DND-41 (cell line): Measurements from ENCODE around the gene TUBB3.

Experiments used
- ATAC-seq: fragments of 200-7000 bp; cut with Tn5 transposase; 3 replicates; pipeline ENCODE4 v1.9.1; 2021; ENCODE audit warnings: low read depth; ENCODE audit not compliant: insufficient read depth
- DNase-seq: peaks from one replicate; pipeline ENCODE4 v3.0.0-alpha.2; 2020
- H2AFZ ChIP-seq: 2 replicates; pipeline ENCODE4 v1.6.0; 2012; ENCODE audit warnings: low read depth, low read length
- H3K27ac ChIP-seq: 2 replicates; pipeline ENCODE4 v1.5.1; 2012; ENCODE audit warnings: low read length, inconsistent platforms
- H3K27me3 ChIP-seq: fragments of 200-600 bp; sonication (generic); 2 replicates; pipeline ENCODE4 v1.6.0; 2012; ENCODE audit warnings: low read length, mild to moderate bottlenecking, inconsistent platforms; ENCODE audit not compliant: insufficient read depth, poor library complexity
- H3K36me3 ChIP-seq: 2 replicates; pipeline ENCODE4 v1.5.1; 2012; ENCODE audit warnings: low read length, inconsistent platforms; ENCODE audit not compliant: insufficient read depth
- H3K4me1 ChIP-seq: 2 replicates; pipeline ENCODE4 v1.5.1; 2012; ENCODE audit warnings: mild to moderate bottlenecking, low read length; ENCODE audit not compliant: insufficient read depth
- H3K4me2 ChIP-seq: 2 replicates; pipeline ENCODE4 v1.6.0; 2012; ENCODE audit warnings: mild to moderate bottlenecking, moderate library complexity, low read length, inconsistent platforms; ENCODE audit not compliant: insufficient read depth
- H3K4me3 ChIP-seq, 2 experiments: fragments of 200-600 bp in 1 of 2; shearing (Covaris generic) in 1 of 2; 2 replicates each; pipeline ENCODE4 v1.5.1; 2012 to 2016; ENCODE audit warnings: inconsistent platforms in 2 of 2, low read length in 2 of 2, mild to moderate bottlenecking in 2 of 2, low read depth in 1 of 2, moderate library complexity in 1 of 2
- H3K79me2 ChIP-seq: 2 replicates; pipeline ENCODE4 v1.6.0; 2012; ENCODE audit warnings: low read length, inconsistent platforms; ENCODE audit not compliant: insufficient read depth
- H3K9ac ChIP-seq: 2 replicates; pipeline ENCODE4 v1.6.0; 2012; ENCODE audit warnings: low read depth, mild to moderate bottlenecking, inconsistent platforms, low read length, moderate library complexity
- H3K9me3 ChIP-seq: 2 replicates; pipeline ENCODE4 v1.5.1; 2012; ENCODE audit warnings: low read length, moderate library complexity, mild to moderate bottlenecking, inconsistent platforms; ENCODE audit not compliant: insufficient read depth, severe bottlenecking
- H4K20me1 ChIP-seq: 2 replicates; pipeline ENCODE4 v1.6.0; 2012; ENCODE audit warnings: low read length; ENCODE audit not compliant: insufficient read depth
- CTCF ChIP-seq: IDR thresholded peaks from 2 replicates; pipeline ENCODE4 v1.5.1; 2012; ENCODE audit warnings: borderline replicate concordance, low read length, moderate library complexity, mild to moderate bottlenecking; ENCODE audit not compliant: poor library complexity, severe bottlenecking; ENCODE audit errors: extremely low read depth
- EZH2 ChIP-seq: IDR thresholded peaks from 3 replicates; pipeline ENCODE4 v1.6.1; 2012; ENCODE audit warnings: borderline replicate concordance, low read depth, mild to moderate bottlenecking, moderate library complexity, low read length, inconsistent platforms; ENCODE audit not compliant: severe bottlenecking

The TUBB3 gene

DNA sequence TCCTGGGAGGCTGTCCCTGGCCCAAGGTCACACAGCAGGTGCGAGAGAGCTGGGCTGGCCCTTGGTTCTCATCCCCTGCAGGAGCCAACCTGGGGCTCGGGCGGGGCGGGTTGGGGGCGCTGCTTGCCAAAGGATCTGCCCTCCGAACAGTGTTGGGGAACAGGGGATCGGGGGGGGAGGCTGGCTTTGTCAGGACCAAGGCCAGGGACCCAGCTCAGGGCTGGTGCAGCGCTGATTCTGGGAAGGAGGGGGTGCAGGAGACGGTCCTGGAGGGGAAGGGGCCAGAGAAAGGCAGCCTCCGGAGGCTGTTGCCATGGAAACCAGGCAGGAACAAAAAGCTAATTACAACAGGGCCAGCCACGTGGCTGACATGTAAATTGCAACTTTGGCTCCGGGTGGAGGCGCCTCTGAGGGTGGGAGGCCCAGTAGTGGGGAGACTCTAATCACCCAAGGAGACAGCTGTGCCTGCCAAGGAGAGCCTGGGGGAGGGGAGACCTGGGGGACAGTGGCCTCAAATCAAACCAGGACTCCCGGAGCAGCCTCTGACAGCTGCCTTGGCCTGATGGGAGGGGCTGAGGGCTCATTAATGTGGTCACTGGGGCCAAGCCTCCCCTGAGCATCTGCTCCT lies 1.3 kb downstream of the TUBB3 start:
- no peak overlapping the region for H2AFZ ChIP-seq
- ATAC-seq (peak; percentile 32; the same call in 1 of the 3 replicates), DNase-seq (peak; percentile 57)
- H3K27me3 ChIP-seq = peaks cover 39% of the 10 kb centered on the region
- no peaks in the 10 kb centered on the region for H3K9me3 ChIP-seq
- no peak for TF ChIP-seq EZH2
- no peak for TF ChIP-seq CTCF
- H3K4me3 ChIP-seq = no peak overlapping the region
- peaks cover 17% of the 10 kb centered on the region for H3K4me1 ChIP-seq
- peaks cover 55% of the 10 kb centered on the region for H4K20me1 ChIP-seq
- no peak overlapping the region for H3K27ac ChIP-seq
- no peaks in the 10 kb centered on the region for H3K79me2 ChIP-seq
- no peak overlapping the region for H3K9ac ChIP-seq
- no peaks in the 10 kb centered on the region for H3K36me3 ChIP-seq
- no peak overlapping the region for H3K4me2 ChIP-seq

- Histone ChIP-seq H3K4me1 (peaks cover 17% of the 10 kb centered on the region), H3K36me3 (no peaks in the 10 kb centered on the region), H2AFZ (no peak overlapping the region), H3K4me3 (no peak overlapping the region), H4K20me1 (peaks cover 50% of the 10 kb centered on the region), H3K27me3 (peaks cover 35% of the 10 kb centered on the region), H3K9me3 (no peaks in the 10 kb centered on the region), H3K27ac (no peak overlapping the region), H3K4me2 (no peak overlapping the region), H3K79me2 (no peaks in the 10 kb centered on the region), H3K9ac (no peak overlapping the region)
- ATAC-seq (no peak), DNase-seq (no peak)
- TF ChIP-seq EZH2 (no peak), CTCF (no peak)
Measured at GRCh38 chr16:89924925-89925307, 1.8 kb downstream of the TUBB3 start.

GRCh38 chr16:89925596-89926079 lies 2.5 kb downstream of the TUBB3 start:
- peak overlapping the region; percentile 94 for H3K4me2 ChIP-seq
- no peak overlapping the region; the same call in 1 of the 2 replicates for H2AFZ ChIP-seq
- H4K20me1 ChIP-seq = peaks cover 43% of the 10 kb centered on the region
- H3K79me2 ChIP-seq = no peaks in the 10 kb centered on the region
- H3K27me3 ChIP-seq = peaks cover 27% of the 10 kb centered on the region
- peaks cover 17% of the 10 kb centered on the region for H3K4me1 ChIP-seq
- no peaks in the 10 kb centered on the region for H3K9me3 ChIP-seq
- H3K4me3 ChIP-seq = peak overlapping the region in 1 of 2 experiments; percentile 60; a peak in 3 of 4 replicates
- DNase-seq = no peak
- H3K9ac ChIP-seq = peak overlapping the region; percentile 32; the same call in 1 of the 2 replicates
- H3K27ac ChIP-seq = no peak overlapping the region
- peak; percentile 43; the same call in 2 of the 3 replicates for ATAC-seq
- TF ChIP-seq EZH2 = no peak
- no peak for TF ChIP-seq CTCF
- no peaks in the 10 kb centered on the region for H3K36me3 ChIP-seq
